Fibroblast of the aortic adventitia (primary cell): ENCODE data around the gene CFAP99. TPM values are rescaled to one million over a fixed set of nuclear protein-coding genes. Genes with fewer than 3 reads are reported as not detected.

Experiments used
- DNase-seq: peaks from one replicate; pipeline ENCODE4 v3.0.0-alpha.2; 2010; ENCODE audit warnings: low read depth
- H3K4me3 ChIP-seq: 2 replicates; pipeline ENCODE4 v1.5.1; 2011; ENCODE audit warnings: low read depth, mild to moderate bottlenecking, control low read depth, low read length, moderate library complexity
- CTCF ChIP-seq: IDR thresholded peaks from 2 replicates; pipeline ENCODE4 v1.5.1; 2011; ENCODE audit warnings: mild to moderate bottlenecking, low read length, control low read depth, inconsistent platforms; ENCODE audit not compliant: insufficient read depth
- total RNA-seq: library from RNA; depleted of rRNA; stranded (reverse); fragments of >200 nt; gene quantifications from 2 replicates; pipeline ENCODE4 v1.2.3, GENCODE V29; 2012; ENCODE audit warnings: low replicate concordance

CFAP99 gene
- total RNA-seq, 1 donor: not detected

GRCh38 chr4:2406406-2406805, 12.3 kb upstream of the CFAP99 start:
- H3K4me3 ChIP-seq: no peak overlapping the region
- DNase-seq: no peak
- no peak for TF ChIP-seq CTCF

GRCh38 chr4:2406920-2407319, 11.8 kb upstream of the CFAP99 start:
- no peak for DNase-seq
- no peak overlapping the region for H3K4me3 ChIP-seq
- TF ChIP-seq CTCF: no peak

GRCh38 chr4:2407991-2408342, 10.8 kb upstream of the CFAP99 start:
- DNase-seq: no peak
- H3K4me3 ChIP-seq: no peak overlapping the region
- no peak for TF ChIP-seq CTCF

GRCh38 chr4:2408401-2408958, 10.3 kb upstream of the CFAP99 start:
- TF ChIP-seq CTCF: no peak
- no peak for DNase-seq
- H3K4me3 ChIP-seq: no peak overlapping the region

- no peak for DNase-seq
- no peak for TF ChIP-seq CTCF
- H3K4me3 ChIP-seq: no peak overlapping the region
These were observed 9.8 kb upstream of the CFAP99 start for GRCh38 chr4:2408976-2409375.

- no peak overlapping the region for H3K4me3 ChIP-seq
- no peak for TF ChIP-seq CTCF
- no peak for DNase-seq
These were observed 9.4 kb upstream of the CFAP99 start for GRCh38 chr4:2409381-2409783.

GRCh38 chr4:2411786-2412510, 6.8 kb upstream of the CFAP99 start:
- no peak for DNase-seq
- peak overlapping the region; percentile 62 for H3K4me3 ChIP-seq
- no peak for TF ChIP-seq CTCF
